Large intestine (tissue), 3 donors: ENCODE measurements around the gene C19orf44. TPM values are rescaled to one million over a fixed set of nuclear protein-coding genes. Genes with fewer than 3 reads are reported as not detected.

Experiments used
- DNase-seq, 2 donors: peaks; one replicate each; pipeline versions ENCODE4 v3.0.0 to v3.0.0-alpha.2; 2013
- H3K27ac ChIP-seq: one replicate; pipeline ENCODE4 v1.5.1; 2013; ENCODE audit warnings: low read length
- H3K27me3 ChIP-seq: 2 replicates; pipeline ENCODE4 v1.6.1; 2013; ENCODE audit warnings: low read length; ENCODE audit not compliant: control insufficient read depth, insufficient read depth
- H3K36me3 ChIP-seq: 2 replicates; pipeline ENCODE4 v1.6.1; 2013; ENCODE audit warnings: low read length; ENCODE audit not compliant: control insufficient read depth, insufficient read depth
- H3K4me1 ChIP-seq: one replicate; pipeline ENCODE4 v1.6.1; 2013; ENCODE audit warnings: low read length; ENCODE audit not compliant: control insufficient read depth, insufficient read depth
- H3K4me3 ChIP-seq: one replicate; pipeline ENCODE4 v1.5.1; 2013; ENCODE audit warnings: low read length
- H3K9me3 ChIP-seq: one replicate; pipeline ENCODE4 v1.6.1; 2013; ENCODE audit warnings: mild to moderate bottlenecking, low read depth, low read length, moderate library complexity; ENCODE audit not compliant: control insufficient read depth
- WGBS: methylation state at CpG from one replicate; pipeline ENCODE4 v1.1.5; 2013; ENCODE audit warnings: low lambda C conversion rate; ENCODE audit not compliant: insufficient coverage; 5-methylcytosine and 5-hydroxymethylcytosine counted together
- polyA plus RNA-seq: library from polyadenylated mRNA; unstranded; fragments of 120-200 nt; gene quantifications from one replicate; pipeline ENCODE4 v1.2.1, GENCODE V29; 2013

Gene C19orf44
- polyA plus RNA-seq, 1 donor: 4.6 TPM

DNA sequence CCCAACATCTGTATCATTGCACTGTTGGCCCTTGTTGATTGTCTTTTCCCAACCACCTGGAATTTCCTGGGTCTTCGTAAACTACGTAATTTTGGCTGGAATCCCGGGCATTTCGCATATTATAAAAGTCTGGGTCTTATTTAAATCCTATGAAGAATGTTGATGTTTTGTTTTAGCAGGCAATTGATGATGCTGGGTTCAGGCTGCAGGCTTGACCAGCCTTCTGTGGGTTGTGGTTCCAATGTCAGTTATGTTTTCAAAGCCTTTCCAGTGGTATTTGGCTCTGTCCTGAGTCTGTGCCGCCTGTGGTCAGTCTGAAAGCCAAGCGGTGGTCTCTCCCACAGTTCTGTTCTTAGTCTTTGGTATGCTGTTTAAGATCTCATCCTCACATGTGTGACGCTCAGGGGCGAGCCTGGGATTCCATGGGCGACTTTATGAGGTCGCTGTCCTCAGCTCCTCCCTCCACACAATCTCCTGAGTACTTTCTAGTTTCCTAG lies 63.6 kb downstream of the C19orf44 start:
- peaks cover 47% of the 10 kb centered on the region for H3K36me3 ChIP-seq
- 87% methylated on average over 3 of the region's 10 CpGs for WGBS
- H3K27ac ChIP-seq: no peak overlapping the region

DNA sequence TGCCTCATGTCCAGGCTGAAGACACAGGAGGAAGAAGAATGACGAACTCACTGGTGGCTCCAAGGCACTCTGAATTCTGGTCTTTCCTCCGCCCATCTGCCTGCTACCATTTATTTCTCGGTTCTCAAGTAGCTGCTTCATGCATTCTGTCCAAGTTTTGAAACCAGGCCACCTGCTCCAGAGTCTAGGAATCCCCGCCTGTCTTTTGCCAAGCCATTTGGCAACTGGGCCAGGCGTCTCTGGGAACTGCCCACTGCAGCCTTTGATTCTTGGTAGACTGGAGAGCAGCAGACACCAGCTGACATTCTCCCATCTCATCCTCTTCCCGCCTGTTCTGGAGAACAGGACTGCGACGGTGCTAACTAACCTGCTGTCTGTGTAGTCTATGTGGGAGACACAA lies 65.2 kb downstream of the C19orf44 start:
- no peak overlapping the region for H3K4me3 ChIP-seq
- WGBS: no CpG with 5 or more reads among the region's 8 CpGs
- no peak overlapping the region for H3K27ac ChIP-seq
- H3K27me3 ChIP-seq: no peaks in the 10 kb centered on the region
- peaks cover 50% of the 10 kb centered on the region for H3K36me3 ChIP-seq
- H3K4me1 ChIP-seq: no peaks in the 10 kb centered on the region
- no peaks in the 10 kb centered on the region for H3K9me3 ChIP-seq
- DNase-seq: no peak

More for the DNA sequence above, 63.6 kb downstream of the C19orf44 start:
- no peak for DNase-seq
- Histone ChIP-seq H3K9me3 (no peaks in the 10 kb centered on the region), H3K4me1 (no peaks in the 10 kb centered on the region), H3K4me3 (no peak overlapping the region), H3K27me3 (no peaks in the 10 kb centered on the region)

DNA sequence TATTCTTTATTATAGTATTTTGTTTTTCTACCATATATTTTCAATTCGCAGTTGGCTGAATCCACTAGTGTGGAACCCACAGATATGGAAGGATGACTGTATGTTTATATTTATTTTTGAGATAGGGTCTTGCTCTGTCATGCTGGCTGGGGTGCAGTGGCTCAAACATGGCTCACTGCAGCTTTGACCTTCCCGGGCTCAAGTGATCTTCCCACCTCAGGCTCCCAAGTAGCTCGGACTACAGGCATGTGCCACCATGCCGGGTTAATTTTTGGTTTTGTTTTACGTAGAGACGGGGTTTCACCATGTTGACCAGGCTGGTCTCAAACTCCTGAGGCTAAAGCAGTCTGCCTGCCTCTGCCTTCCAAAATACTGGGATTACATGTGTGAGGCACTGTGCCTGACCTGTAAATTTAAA lies 66.4 kb downstream of the C19orf44 start:
- H3K27me3 ChIP-seq: no peaks in the 10 kb centered on the region
- WGBS: no CpG with 5 or more reads among the region's 6 CpGs
- H3K27ac ChIP-seq: no peak overlapping the region
- no peak for DNase-seq
- H3K4me3 ChIP-seq: no peak overlapping the region
- no peaks in the 10 kb centered on the region for H3K4me1 ChIP-seq
- peaks cover 55% of the 10 kb centered on the region for H3K36me3 ChIP-seq
- H3K9me3 ChIP-seq: no peaks in the 10 kb centered on the region

DNA sequence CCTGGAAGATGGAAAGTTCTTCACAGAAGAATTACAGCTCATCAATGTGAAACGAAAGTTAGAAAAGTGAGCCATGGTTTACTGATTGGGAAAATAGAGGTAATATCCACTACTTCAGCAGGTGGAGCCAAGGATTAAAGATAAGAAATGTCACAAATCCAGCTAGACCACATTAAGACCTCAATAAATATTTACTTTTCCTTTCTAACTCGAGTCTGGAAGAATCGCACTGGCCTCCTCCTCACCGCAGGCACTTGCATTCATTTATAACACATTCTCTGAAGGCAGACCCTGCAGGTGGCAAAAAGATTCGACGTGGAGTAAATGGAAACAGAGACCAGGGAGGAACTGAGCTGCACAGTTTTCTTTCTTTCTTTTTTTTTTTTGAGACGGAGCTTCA lies 68.6 kb downstream of the C19orf44 start:
- no peak overlapping the region for H3K4me3 ChIP-seq
- no peaks in the 10 kb centered on the region for H3K27me3 ChIP-seq
- WGBS: 40% methylated on average over 1 of the region's 7 CpGs
- peaks cover 62% of the 10 kb centered on the region for H3K36me3 ChIP-seq
- H3K9me3 ChIP-seq: no peaks in the 10 kb centered on the region
- peak in 1 of 2 donors; percentile 34 for DNase-seq
- H3K4me1 ChIP-seq: no peaks in the 10 kb centered on the region
- no peak overlapping the region for H3K27ac ChIP-seq

DNA sequence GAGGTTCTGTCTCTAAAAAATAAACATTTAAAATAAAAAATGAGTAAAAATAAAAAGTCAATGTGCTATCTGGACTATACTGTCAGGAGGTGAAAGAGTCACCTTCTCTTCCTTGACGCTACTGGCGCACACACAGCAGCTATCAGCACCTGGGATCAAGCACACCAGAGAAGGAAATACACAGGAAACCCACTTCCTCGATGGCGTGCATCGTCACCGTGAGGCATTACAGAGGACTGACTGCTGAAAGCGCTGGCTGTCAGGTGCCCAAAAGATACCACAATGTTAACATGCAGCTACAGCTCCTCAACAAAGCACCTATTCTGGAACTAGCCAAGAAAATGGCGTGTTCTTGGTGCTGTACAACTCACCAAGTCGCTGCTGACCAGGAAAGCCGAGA lies 70.0 kb downstream of the C19orf44 start:
- no peak overlapping the region for H3K27ac ChIP-seq
- no peak for DNase-seq
- no peak overlapping the region for H3K4me3 ChIP-seq
- no peaks in the 10 kb centered on the region for H3K9me3 ChIP-seq
- peaks cover 58% of the 10 kb centered on the region for H3K36me3 ChIP-seq
- H3K27me3 ChIP-seq: no peaks in the 10 kb centered on the region
- H3K4me1 ChIP-seq: peaks cover 3% of the 10 kb centered on the region
- no CpG with 5 or more reads among the region's 10 CpGs for WGBS

DNA sequence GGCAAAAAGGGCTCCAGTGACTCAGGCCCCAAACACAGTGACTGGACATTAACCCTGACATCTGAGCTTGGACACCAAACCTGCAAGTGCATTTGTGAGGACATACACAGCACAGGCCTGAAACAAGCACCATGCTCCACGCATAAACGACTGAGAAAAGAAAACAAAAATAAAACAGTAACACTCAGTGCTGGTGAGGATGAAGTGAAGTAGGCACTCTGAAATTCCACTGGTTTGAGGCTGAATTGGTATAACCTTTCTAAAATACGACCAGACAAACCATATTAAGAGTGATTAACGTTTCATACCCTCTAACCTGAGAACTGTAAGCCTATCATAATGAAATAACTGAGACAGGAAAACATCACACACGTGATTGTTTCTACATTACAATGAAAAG lies 70.5 kb downstream of the C19orf44 start:
- Histone ChIP-seq H3K4me3 (no peak overlapping the region), H3K9me3 (no peaks in the 10 kb centered on the region), H3K27ac (no peak overlapping the region), H3K4me1 (peaks cover 7% of the 10 kb centered on the region), H3K36me3 (peaks cover 54% of the 10 kb centered on the region), H3K27me3 (no peaks in the 10 kb centered on the region)
- WGBS: 100% methylated on average over 2 of the region's 5 CpGs
- DNase-seq: no peak

DNA sequence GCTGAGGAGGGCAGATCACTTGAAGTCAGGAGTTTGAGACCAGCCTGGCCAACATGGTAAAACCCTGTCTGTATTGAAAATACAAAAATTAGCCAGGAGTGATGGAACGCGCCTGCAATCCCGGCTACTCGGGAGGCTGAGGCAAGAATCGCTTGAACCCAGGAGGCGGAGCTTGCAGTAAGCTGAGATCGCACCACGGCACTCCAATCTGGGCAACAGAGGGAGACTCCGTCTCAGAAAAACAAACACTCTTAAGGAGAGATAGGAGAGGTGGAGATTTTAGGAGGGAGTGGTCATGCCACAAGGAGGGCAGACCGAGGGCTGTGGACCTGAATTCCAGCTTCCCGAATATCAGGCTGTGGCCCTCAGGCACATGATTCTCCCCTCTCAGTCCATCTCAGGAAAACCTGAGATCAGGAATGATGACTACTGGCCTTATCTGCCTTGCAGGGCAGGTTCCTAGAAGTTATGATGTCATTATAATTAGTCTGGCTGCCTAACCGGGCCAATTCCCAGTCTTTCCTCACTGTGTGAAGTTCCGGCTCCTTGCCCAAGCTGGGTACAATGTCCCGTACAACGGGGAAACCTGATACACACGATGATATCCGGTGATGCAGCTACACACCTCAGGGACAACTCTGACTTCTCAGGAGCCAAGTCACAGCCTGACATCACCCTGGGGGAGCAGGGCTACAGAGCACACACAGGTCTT lies 73.6 kb downstream of the C19orf44 start:
- no peak overlapping the region for H3K4me3 ChIP-seq
- WGBS: no CpG with 5 or more reads among the region's 17 CpGs
- H3K27me3 ChIP-seq: no peaks in the 10 kb centered on the region
- no peak for DNase-seq
- peaks cover 39% of the 10 kb centered on the region for H3K36me3 ChIP-seq
- peaks cover 14% of the 10 kb centered on the region for H3K4me1 ChIP-seq
- H3K27ac ChIP-seq: no peak overlapping the region
- H3K9me3 ChIP-seq: no peaks in the 10 kb centered on the region

Other genes starting within 250 kb of the C19orf44 start
- gene KLF2, start 171.6 kb upstream of the C19orf44 start, polyA plus RNA-seq: 21.7 TPM
- 19.1 TPM for gene EPS15L1, start 24.4 kb upstream of the C19orf44 start, polyA plus RNA-seq
- gene CALR3, start 227 bp upstream of the C19orf44 start, polyA plus RNA-seq: 0.04 TPM
- 45.7 TPM for gene CHERP, start 46.0 kb downstream of the C19orf44 start, polyA plus RNA-seq
- 34.0 TPM for gene SLC35E1, start 76.0 kb downstream of the C19orf44 start, polyA plus RNA-seq
- gene MED26, start 131.8 kb downstream of the C19orf44 start, polyA plus RNA-seq: 7.2 TPM
- gene SMIM7, start 163.8 kb downstream of the C19orf44 start, polyA plus RNA-seq: 85.6 TPM
- gene TMEM38A, start 164.7 kb downstream of the C19orf44 start, polyA plus RNA-seq: 2.3 TPM
- gene NWD1, start 223.5 kb downstream of the C19orf44 start, polyA plus RNA-seq: 0.01 TPM